ENCODE results near the gene ZC3H7A. TPM values are rescaled to one million over a fixed set of nuclear protein-coding genes. Genes with fewer than 3 reads are reported as not detected.
A peak's percentile ranks its signal among the peaks of the same experiment; 100 is the strongest.

The ZC3H7A gene
- total RNA-seq, 2 experiments from 2014 or later, result 32.1 to 68.6 TPM

- no peaks in the 10 kb centered on the region for H3K9me3 ChIP-seq (ENCODE audit: low read length)
- H3K27ac ChIP-seq (ENCODE audit: low read depth, low read length, poor library complexity, severe bottlenecking), result peak overlapping the region; percentile 2
- intact Hi-C loops (cut with micrococcal nuclease; ENCODE audit: unreplicated experiment), result no loop called here
- ChIA-PET POLR2A (interaction anchor here (1.3 kb wide), 1 partner anchor 32 kb away, joined by 3 read pairs; no protein-coding TSS in a partner anchor), CTCF (ENCODE audit: unreplicated experiment) (no interaction called here)
- no peak overlapping the region for H2AFZ ChIP-seq (ENCODE audit: low read length)
- peak overlapping the region; percentile 13 for H3K4me2 ChIP-seq (ENCODE audit: low read length)
- no peaks in the 10 kb centered on the region for H4K20me1 ChIP-seq (ENCODE audit: insufficient read depth, low read length)
- H3K4me3 ChIP-seq (ENCODE audit: low read depth, low read length, poor library complexity, severe bottlenecking), result no peak overlapping the region
- peaks cover 5% of the 10 kb centered on the region; the same call in 1 of the 2 replicates for H3K79me2 ChIP-seq (ENCODE audit: insufficient read depth, low read depth, low read length)
- BruUV-seq (replicated peaks), result no TSS peak
- TF ChIP-seq EZH2phosphoT487 (IDR thresholded peaks at IDR 0.05; ENCODE audit: borderline replicate concordance, low read depth, low read length) (no peak), CTCF (conservative IDR thresholded peaks at IDR 0.05; ENCODE audit: low read length) (no peak)
- no peaks in the 10 kb centered on the region for H3K9me2 ChIP-seq (ENCODE audit: insufficient read depth, low read length)
- H3K36me3 ChIP-seq (ENCODE audit: insufficient read depth, low read length), result peaks cover 87% of the 10 kb centered on the region
- peaks cover 49% of the 10 kb centered on the region for H3K4me1 ChIP-seq (ENCODE audit: insufficient read depth, low read length, poor library complexity, severe bottlenecking)
- no peak for DNase-seq (ENCODE audit: low spot score)
Observed at GRCh38 chr16:11721781-11722467, 75.1 kb downstream of the ZC3H7A start.

GRCh38 chr16:11719762-11720161, 77.3 kb downstream of the ZC3H7A start:
- H3K4me3 ChIP-seq (ENCODE audit: low read depth, low read length, poor library complexity, severe bottlenecking), result no peak overlapping the region
- ChIA-PET CTCF (ENCODE audit: unreplicated experiment) (no interaction called here), POLR2A (interaction anchor here (0.7 to 2.1 kb wide), 5 partner anchors 10 to 79 kb away, joined by 4 to 8 read pairs (median 6); no protein-coding TSS in a partner anchor)
- intact Hi-C loops (cut with micrococcal nuclease; ENCODE audit: unreplicated experiment), result loop anchor here (2.0 kb wide), 1 partner anchor 21 kb away; no protein-coding TSS in a partner anchor
- no peak overlapping the region for H3K4me2 ChIP-seq (ENCODE audit: low read length)
- H4K20me1 ChIP-seq (ENCODE audit: insufficient read depth, low read length), result no peaks in the 10 kb centered on the region
- no TSS peak for BruUV-seq (replicated peaks)
- peaks cover 14% of the 10 kb centered on the region; the same call in 1 of the 2 replicates for H3K79me2 ChIP-seq (ENCODE audit: insufficient read depth, low read depth, low read length)
- no peak overlapping the region for H3K27ac ChIP-seq (ENCODE audit: low read depth, low read length, poor library complexity, severe bottlenecking)
- TF ChIP-seq EZH2phosphoT487 (IDR thresholded peaks at IDR 0.05; ENCODE audit: borderline replicate concordance, low read depth, low read length) (no peak), CTCF (conservative IDR thresholded peaks at IDR 0.05; ENCODE audit: low read length) (no peak)
- no peak for DNase-seq (ENCODE audit: low spot score)
- H3K9me3 ChIP-seq (ENCODE audit: low read length), result no peaks in the 10 kb centered on the region
- peaks cover 86% of the 10 kb centered on the region for H3K36me3 ChIP-seq (ENCODE audit: insufficient read depth, low read length)
- no peak overlapping the region for H2AFZ ChIP-seq (ENCODE audit: low read length)
- H3K4me1 ChIP-seq (ENCODE audit: insufficient read depth, low read length, poor library complexity, severe bottlenecking), result peaks cover 71% of the 10 kb centered on the region
- H3K9me2 ChIP-seq (ENCODE audit: insufficient read depth, low read length), result no peaks in the 10 kb centered on the region

- Histone ChIP-seq H3K9me2 (ENCODE audit: insufficient read depth, low read length) (no peaks in the 10 kb centered on the region), H3K4me1 (ENCODE audit: insufficient read depth, low read length, poor library complexity, severe bottlenecking) (peaks cover 72% of the 10 kb centered on the region), H3K79me2 (ENCODE audit: insufficient read depth, low read depth, low read length) (peaks cover 14% of the 10 kb centered on the region; the same call in 1 of the 2 replicates), H3K4me2 (ENCODE audit: low read length) (no peak overlapping the region), H3K36me3 (ENCODE audit: insufficient read depth, low read length) (peaks cover 82% of the 10 kb centered on the region), H3K27ac (ENCODE audit: low read depth, low read length, poor library complexity, severe bottlenecking) (peak overlapping the region; percentile 62), H3K4me3 (ENCODE audit: low read depth, low read length, poor library complexity, severe bottlenecking) (no peak overlapping the region), H2AFZ (ENCODE audit: low read length) (no peak overlapping the region), H4K20me1 (ENCODE audit: insufficient read depth, low read length) (no peaks in the 10 kb centered on the region), H3K9me3 (ENCODE audit: low read length) (no peaks in the 10 kb centered on the region)
- POLR2A ChIA-PET, result interaction anchor here (0.6 to 2.1 kb wide), 6 partner anchors 10 to 239 kb away, joined by 3 to 8 read pairs (median 4); no protein-coding TSS in a partner anchor
- BruUV-seq (replicated peaks), result TSS peak; percentile 26
- DNase-seq (ENCODE audit: low spot score), result no peak
- TF ChIP-seq CTCF (conservative IDR thresholded peaks at IDR 0.05; ENCODE audit: low read length) (no peak), EZH2phosphoT487 (IDR thresholded peaks at IDR 0.05; ENCODE audit: borderline replicate concordance, low read depth, low read length) (no peak)
- intact Hi-C loops (cut with micrococcal nuclease; ENCODE audit: unreplicated experiment), result loop anchor here (2.0 kb wide), 1 partner anchor 22 kb away; no protein-coding TSS in a partner anchor
- CTCF ChIA-PET (ENCODE audit: unreplicated experiment), result no interaction called here
Observed at GRCh38 chr16:11719171-11719570, 77.9 kb downstream of the ZC3H7A start.
